IMR-90 (cell line): ENCODE results near the gene GCM1.

Source experiments
- CTCF ChIP-seq: conservative IDR thresholded peaks from 2 replicates; pipeline ENCODE4 v1.5.1; 2012; ENCODE audit warnings: mild to moderate bottlenecking, low read depth, low read length, improper control_type of control experiment
- SMC3 ChIP-seq: fragments of 150-350 bp; IDR thresholded peaks from 2 replicates; pipeline ENCODE4 v1.6.1; 2016; ENCODE audit warnings: low read depth, mild to moderate bottlenecking, antibody characterized with exemption, low read length, moderate library complexity
- TF ChIP-seq, protein P1 (sequence below): fragments of 150-350 bp; IDR thresholded peaks from 2 replicates; pipeline ENCODE4 v1.6.1; 2017; ENCODE audit warnings: mild to moderate bottlenecking, antibody characterized with exemption, low read length, low read depth

GRCh38 chr6:53136000-53136609, 12.5 kb downstream of the GCM1 start:
- TF ChIP-seq, protein P1, sequence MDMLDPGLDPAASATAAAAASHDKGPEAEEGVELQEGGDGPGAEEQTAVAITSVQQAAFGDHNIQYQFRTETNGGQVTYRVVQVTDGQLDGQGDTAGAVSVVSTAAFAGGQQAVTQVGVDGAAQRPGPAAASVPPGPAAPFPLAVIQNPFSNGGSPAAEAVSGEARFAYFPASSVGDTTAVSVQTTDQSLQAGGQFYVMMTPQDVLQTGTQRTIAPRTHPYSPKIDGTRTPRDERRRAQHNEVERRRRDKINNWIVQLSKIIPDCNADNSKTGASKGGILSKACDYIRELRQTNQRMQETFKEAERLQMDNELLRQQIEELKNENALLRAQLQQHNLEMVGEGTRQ: no peak
- TF ChIP-seq CTCF (no peak), SMC3 (no peak)
